ENCODE measurements around the gene LEMD2. TPM values are rescaled to one million over a fixed set of nuclear protein-coding genes. Genes with fewer than 3 reads are reported as not detected.

The LEMD2 gene
- total RNA-seq, 1 donor from 2014 or later = 88.0 TPM

DNA sequence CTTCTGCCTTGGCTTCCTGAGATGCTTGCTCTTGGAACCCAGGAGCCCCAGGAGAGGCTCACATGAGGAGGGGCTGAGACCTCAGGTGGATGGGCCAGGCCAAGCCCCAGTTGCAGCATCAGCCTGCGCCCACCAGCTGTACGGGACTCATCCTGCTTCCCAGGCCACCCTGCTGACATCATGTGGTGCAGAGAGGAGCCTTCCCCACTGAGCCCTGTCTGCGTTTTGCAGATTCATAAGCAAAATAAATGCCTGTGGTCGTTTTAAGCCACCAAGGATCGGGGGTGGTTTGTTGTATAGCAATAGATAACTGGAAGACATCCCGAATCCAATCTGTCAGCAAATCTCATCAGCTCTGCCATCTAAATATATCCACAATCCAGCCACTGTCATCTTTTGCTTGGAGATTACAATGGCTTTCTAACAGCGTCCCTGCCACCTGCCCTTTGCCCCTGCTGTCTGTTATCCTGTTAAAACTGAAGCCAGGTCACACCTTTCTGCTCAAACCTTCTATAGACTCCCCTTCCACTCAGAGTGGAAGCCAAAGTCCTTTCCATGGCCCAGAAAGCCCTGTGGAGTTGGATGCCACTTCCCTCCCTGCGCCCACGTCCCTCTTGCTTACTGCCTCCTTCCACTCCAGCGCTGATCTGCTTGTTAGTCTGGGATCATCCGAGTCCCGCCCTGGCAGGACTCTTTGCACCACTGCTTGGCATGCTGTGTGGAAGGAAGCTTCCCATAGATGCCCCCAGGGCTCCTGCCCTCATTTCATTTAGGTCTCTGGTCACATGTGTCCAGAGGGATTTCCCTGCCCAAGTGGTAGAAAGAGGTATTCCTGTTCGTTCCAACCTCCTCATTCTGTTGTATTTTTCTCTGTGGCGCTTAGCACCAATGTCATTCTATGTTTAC is 38.9 kb upstream of the LEMD2 start:
- Mint-ChIP-seq H3K27me3 (peaks cover 24% of the 10 kb centered on the region), H3K27ac (no peak overlapping the region), H3K4me3 (no peak overlapping the region), H3K4me1 (no peaks in the 10 kb centered on the region), H3K36me3 (ENCODE audit: low read depth) (no peaks in the 10 kb centered on the region), H3K9me3 (no peaks in the 10 kb centered on the region)
- POLR2A ChIA-PET = no interaction called here
- DNase-seq = no peak
- TF ChIP-seq, protein P1, sequence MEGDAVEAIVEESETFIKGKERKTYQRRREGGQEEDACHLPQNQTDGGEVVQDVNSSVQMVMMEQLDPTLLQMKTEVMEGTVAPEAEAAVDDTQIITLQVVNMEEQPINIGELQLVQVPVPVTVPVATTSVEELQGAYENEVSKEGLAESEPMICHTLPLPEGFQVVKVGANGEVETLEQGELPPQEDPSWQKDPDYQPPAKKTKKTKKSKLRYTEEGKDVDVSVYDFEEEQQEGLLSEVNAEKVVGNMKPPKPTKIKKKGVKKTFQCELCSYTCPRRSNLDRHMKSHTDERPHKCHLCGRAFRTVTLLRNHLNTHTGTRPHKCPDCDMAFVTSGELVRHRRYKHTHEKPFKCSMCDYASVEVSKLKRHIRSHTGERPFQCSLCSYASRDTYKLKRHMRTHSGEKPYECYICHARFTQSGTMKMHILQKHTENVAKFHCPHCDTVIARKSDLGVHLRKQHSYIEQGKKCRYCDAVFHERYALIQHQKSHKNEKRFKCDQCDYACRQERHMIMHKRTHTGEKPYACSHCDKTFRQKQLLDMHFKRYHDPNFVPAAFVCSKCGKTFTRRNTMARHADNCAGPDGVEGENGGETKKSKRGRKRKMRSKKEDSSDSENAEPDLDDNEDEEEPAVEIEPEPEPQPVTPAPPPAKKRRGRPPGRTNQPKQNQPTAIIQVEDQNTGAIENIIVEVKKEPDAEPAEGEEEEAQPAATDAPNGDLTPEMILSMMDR (IDR thresholded peaks at IDR 0.05) = no peak
- ATAC-seq (ENCODE audit: low read depth) = no peak
- CTCF ChIA-PET = no interaction called here
- intact Hi-C loops (cut with micrococcal nuclease) = no loop called here

DNA sequence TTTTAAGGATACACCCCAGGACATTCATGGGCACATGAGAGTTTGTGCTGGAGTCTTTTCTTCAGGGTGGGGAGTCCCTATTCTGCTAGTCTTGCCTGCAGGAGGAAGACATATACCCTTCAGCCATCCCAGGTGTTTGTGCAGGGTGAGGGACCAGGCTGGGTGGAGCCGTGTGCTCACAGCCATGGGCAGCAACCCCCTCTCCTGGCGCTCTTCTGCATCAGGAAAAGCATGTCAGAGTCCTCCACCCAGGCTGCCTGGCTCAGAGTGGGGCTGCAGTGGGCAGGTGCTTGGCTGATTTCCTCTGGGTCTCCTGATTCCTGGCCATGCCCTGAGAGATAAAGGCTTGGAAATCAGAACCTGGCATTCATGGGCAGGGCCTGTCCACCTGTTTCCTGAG is 37.6 kb upstream of the LEMD2 start:
- no peak overlapping the region for H3K27ac Mint-ChIP-seq
- no peak for DNase-seq
- no peaks in the 10 kb centered on the region for H3K4me1 Mint-ChIP-seq
- TF ChIP-seq, protein P1 (IDR thresholded peaks at IDR 0.05) = no peak
- H3K9me3 Mint-ChIP-seq = no peaks in the 10 kb centered on the region
- no peaks in the 10 kb centered on the region for H3K36me3 Mint-ChIP-seq (ENCODE audit: low read depth)
- CTCF ChIA-PET = no interaction called here
- POLR2A ChIA-PET = no interaction called here
- intact Hi-C loops (cut with micrococcal nuclease) = no loop called here
- ATAC-seq (ENCODE audit: low read depth) = no peak
- peaks cover 26% of the 10 kb centered on the region for H3K27me3 Mint-ChIP-seq
- no peak overlapping the region for H3K4me3 Mint-ChIP-seq

DNA sequence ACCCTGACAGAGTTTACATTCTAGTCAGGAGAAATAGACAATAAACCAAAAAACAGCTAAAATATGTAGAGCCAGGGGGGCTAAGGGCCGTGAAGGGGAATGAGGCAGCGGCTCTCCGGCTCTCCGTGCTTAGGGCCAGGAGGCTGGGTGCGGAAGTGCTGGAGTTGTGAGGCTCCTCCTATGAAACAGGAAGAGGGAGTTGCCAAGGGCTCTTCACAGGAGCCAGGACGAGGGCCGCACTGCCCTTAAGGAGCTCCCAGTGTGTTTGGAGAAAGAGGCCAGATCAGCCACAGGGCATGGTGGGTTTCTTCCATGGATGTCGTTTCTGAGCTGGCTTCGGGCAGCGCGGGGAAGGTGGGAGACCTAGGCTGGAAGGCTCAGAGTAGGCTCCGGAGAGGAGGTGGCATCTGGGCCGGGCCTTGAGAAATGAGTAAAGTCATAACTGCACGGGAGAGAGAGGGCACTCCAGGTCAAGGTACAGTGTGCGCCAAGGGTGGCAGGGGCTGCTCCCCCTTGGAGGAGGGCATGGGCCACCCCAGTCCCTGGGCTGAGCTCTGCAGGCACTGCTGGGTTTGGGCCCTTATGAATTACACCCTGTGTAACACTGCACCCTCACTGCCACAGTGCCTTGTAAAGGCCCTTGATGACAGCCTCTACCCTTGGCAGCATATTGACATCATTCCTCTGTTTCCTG is 35.7 kb upstream of the LEMD2 start:
- Mint-ChIP-seq H3K27me3 (peaks cover 13% of the 10 kb centered on the region), H3K9me3 (no peaks in the 10 kb centered on the region), H3K4me1 (no peaks in the 10 kb centered on the region), H3K36me3 (ENCODE audit: low read depth) (no peaks in the 10 kb centered on the region), H3K4me3 (no peak overlapping the region), H3K27ac (no peak overlapping the region)
- POLR2A ChIA-PET = no interaction called here
- TF ChIP-seq, protein P1 (IDR thresholded peaks at IDR 0.05) = no peak
- intact Hi-C loops (cut with micrococcal nuclease) = no loop called here
- DNase-seq (no peak), ATAC-seq (ENCODE audit: low read depth) (no peak)
- CTCF ChIA-PET = no interaction called here

GRCh38 chr6:33823806-33824205 is 34.9 kb upstream of the LEMD2 start:
- Mint-ChIP-seq H3K36me3 (ENCODE audit: low read depth) (no peaks in the 10 kb centered on the region), H3K27ac (no peak overlapping the region), H3K4me1 (no peaks in the 10 kb centered on the region), H3K9me3 (no peaks in the 10 kb centered on the region), H3K4me3 (no peak overlapping the region), H3K27me3 (peaks cover 12% of the 10 kb centered on the region)
- TF ChIP-seq, protein P1 (IDR thresholded peaks at IDR 0.05) = no peak
- no peak for ATAC-seq (ENCODE audit: low read depth)
- POLR2A ChIA-PET = no interaction called here
- CTCF ChIA-PET = no interaction called here
- intact Hi-C loops (cut with micrococcal nuclease) = no loop called here
- no peak for DNase-seq

DNA sequence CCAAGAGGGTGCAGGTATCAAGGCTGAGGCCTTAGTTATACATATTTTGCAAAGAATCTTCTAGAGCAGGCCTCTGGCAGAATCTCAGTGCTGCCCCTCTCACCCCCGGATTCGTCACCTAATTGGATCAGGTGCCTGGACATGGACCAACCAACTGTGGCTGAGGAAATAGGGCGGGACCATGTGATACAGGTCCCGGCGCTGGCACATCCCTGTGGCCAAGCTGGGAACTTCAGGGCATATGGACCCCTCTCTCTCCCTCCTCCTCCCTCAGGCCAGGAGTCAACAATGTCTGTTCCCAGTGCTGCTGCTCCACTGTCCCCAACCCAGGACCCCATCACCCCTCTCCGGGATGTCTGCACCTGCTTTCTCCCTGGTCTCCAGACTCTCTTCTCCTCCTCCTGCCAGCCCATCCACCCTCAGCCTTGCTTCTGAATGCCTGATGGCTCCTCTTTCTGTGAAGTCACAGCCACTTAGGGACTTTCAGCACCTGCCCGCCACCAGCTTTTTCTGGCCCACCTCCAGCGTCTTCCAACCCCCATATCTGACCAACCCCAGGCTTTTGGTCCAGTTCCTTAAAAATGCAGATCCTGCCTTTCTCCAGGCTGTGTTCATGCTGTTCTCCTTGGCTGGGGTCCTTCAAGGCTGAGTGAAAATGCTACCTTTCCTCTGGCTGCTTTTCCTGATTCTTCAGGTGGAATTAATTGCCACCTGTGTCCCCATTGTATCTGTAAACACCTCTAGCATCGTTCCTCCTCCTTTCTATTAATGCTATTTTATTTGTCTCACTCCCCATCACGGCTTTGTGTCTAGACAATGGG is 33.9 kb upstream of the LEMD2 start:
- Mint-ChIP-seq H3K27me3 (peaks cover 14% of the 10 kb centered on the region), H3K4me3 (no peak overlapping the region), H3K27ac (no peak overlapping the region), H3K9me3 (no peaks in the 10 kb centered on the region), H3K4me1 (no peaks in the 10 kb centered on the region), H3K36me3 (ENCODE audit: low read depth) (no peaks in the 10 kb centered on the region)
- ChIA-PET CTCF (no interaction called here), POLR2A (no interaction called here)
- ATAC-seq (ENCODE audit: low read depth) (no peak), DNase-seq (no peak)
- intact Hi-C loops (cut with micrococcal nuclease) = no loop called here
- TF ChIP-seq, protein P1 (IDR thresholded peaks at IDR 0.05) = no peak

Data from activated B cell treated with CpG ODN at 0.5 μM for 24 hours (primary cell).